Liver (tissue), 9 donors: ENCODE measurements around the gene NLGN3. TPM values are rescaled to one million over a fixed set of nuclear protein-coding genes. Genes with fewer than 3 reads are reported as not detected.

Experiments used
- DNase-seq: peaks from one replicate; pipeline ENCODE4 v3.0.0-alpha.2; 2017; ENCODE audit warnings: low spot score
- H3K27ac ChIP-seq, 2 donors: one replicate each; pipeline ENCODE4 v1.7.0; 2013; ENCODE audit warnings: inconsistent platforms in 2 of 2, low read length in 2 of 2, control low read depth in 1 of 2, low read depth in 1 of 2, mild to moderate bottlenecking in 1 of 2
- H3K27me3 ChIP-seq, 4 donors: one replicate each; pipeline versions ENCODE4 v1.6.1 to v1.7.0; 2013; ENCODE audit warnings: low read length in 3 of 4, inconsistent platforms in 1 of 4, mild to moderate bottlenecking in 1 of 4, moderate library complexity in 1 of 4; ENCODE audit not compliant: control insufficient read depth in 4 of 4, insufficient read depth in 4 of 4
- H3K36me3 ChIP-seq, 4 donors: one replicate each; pipeline versions ENCODE4 v1.6.1 to v1.7.0; 2013; ENCODE audit warnings: low read length in 3 of 4, mild to moderate bottlenecking in 3 of 4, low read depth in 1 of 4, moderate library complexity in 1 of 4; ENCODE audit not compliant: control insufficient read depth in 4 of 4, insufficient read depth in 3 of 4
- H3K4me1 ChIP-seq, 4 donors: one replicate each; pipeline versions ENCODE4 v1.6.1 to v1.7.0; 2013; ENCODE audit warnings: low read length in 3 of 4, mild to moderate bottlenecking in 3 of 4, moderate library complexity in 1 of 4; ENCODE audit not compliant: control insufficient read depth in 4 of 4, insufficient read depth in 4 of 4
- H3K4me3 ChIP-seq, 3 donors: one replicate each; pipeline versions ENCODE4 v1.6.1 to v1.7.0; 2013; ENCODE audit warnings: low read length in 3 of 3, control low read depth in 1 of 3, low read depth in 1 of 3, mild to moderate bottlenecking in 1 of 3
- H3K9ac ChIP-seq, 2 donors: one replicate each; pipeline ENCODE4 v1.7.0; 2013; ENCODE audit warnings: low read length in 2 of 2, mild to moderate bottlenecking in 2 of 2, moderate library complexity in 2 of 2, control low read depth in 1 of 2, low read depth in 1 of 2
- H3K9me3 ChIP-seq, 4 donors: one replicate each; pipeline versions ENCODE4 v1.6.1 to v1.7.0; 2013; ENCODE audit warnings: low read length in 3 of 4; ENCODE audit not compliant: control insufficient read depth in 4 of 4
- EGR1 ChIP-seq, 2 donors: IDR thresholded peaks; 2 replicates each; pipeline ENCODE4 v1.6.1; 2016 to 2018; ENCODE audit warnings: antibody characterized with exemption in 2 of 2, low read depth in 2 of 2
- FOXA1 ChIP-seq: IDR thresholded peaks from 2 replicates; pipeline ENCODE4 v1.6.1; 2016; ENCODE audit warnings: antibody characterized with exemption
- FOXA2 ChIP-seq: IDR thresholded peaks from 2 replicates; pipeline ENCODE4 v1.6.1; 2016; ENCODE audit warnings: antibody characterized with exemption
- GABPA ChIP-seq, 2 donors: IDR thresholded peaks in 1 of 2; conservative IDR thresholded peaks in 1 of 2; 2 replicates each; pipeline ENCODE4 v1.6.1; 2016; ENCODE audit warnings: antibody characterized with exemption in 2 of 2, mild to moderate bottlenecking in 1 of 2, moderate library complexity in 1 of 2
- HNF4A ChIP-seq, 2 donors: conservative IDR thresholded peaks; 2 replicates each; pipeline ENCODE4 v1.6.1; 2016; ENCODE audit warnings: antibody characterized with exemption in 2 of 2, mild to moderate bottlenecking in 2 of 2
- HNF4G ChIP-seq: IDR thresholded peaks from 2 replicates; pipeline ENCODE4 v1.6.1; 2016; ENCODE audit warnings: antibody characterized with exemption
- JUND ChIP-seq, 2 donors: IDR thresholded peaks; 2 replicates each; pipeline ENCODE4 v1.6.1; 2016; ENCODE audit warnings: antibody characterized with exemption in 2 of 2
- NR2F2 ChIP-seq: IDR thresholded peaks from 2 replicates; pipeline ENCODE4 v1.6.1; 2016; ENCODE audit warnings: antibody characterized with exemption
- RAD21 ChIP-seq, 2 donors: IDR thresholded peaks; 2 replicates each; pipeline ENCODE4 v1.6.1; 2016; ENCODE audit warnings: antibody characterized with exemption in 2 of 2, mild to moderate bottlenecking in 2 of 2
- RXRA ChIP-seq, 2 donors: IDR thresholded peaks; 2 replicates each; pipeline ENCODE4 v1.6.1; 2017 to 2018; ENCODE audit warnings: antibody characterized with exemption in 2 of 2, mild to moderate bottlenecking in 1 of 2
- SP1 ChIP-seq: IDR thresholded peaks from 2 replicates; pipeline ENCODE4 v1.6.1; 2018; ENCODE audit warnings: antibody characterized with exemption, mild to moderate bottlenecking
- TAF1 ChIP-seq: conservative IDR thresholded peaks from 2 replicates; pipeline ENCODE4 v1.6.1; 2016; ENCODE audit warnings: antibody characterized with exemption, mild to moderate bottlenecking
- YY1 ChIP-seq: IDR thresholded peaks from 2 replicates; pipeline ENCODE4 v1.6.1; 2016; ENCODE audit warnings: antibody characterized with exemption, mild to moderate bottlenecking
- WGBS: extraction: QIAGEN DNeasy Blood & Tissue Kit; methylation state at CpG from one replicate; pipeline ENCODE4 v1.1.7; 2013; 5-methylcytosine and 5-hydroxymethylcytosine counted together
- polyA plus RNA-seq, 2 donors: library from polyadenylated mRNA; stranded (reverse) in 1 of 2; unstranded in 1 of 2; fragments of 200-250 nt in 1 of 2; fragments of >200 nt in 1 of 2; fragmentation: Nextera tagmentation in 1 of 2; extraction: Ambion mirVana in 1 of 2; gene quantifications; one replicate each; pipeline versions ENCODE4 v1.2.1 to v1.2.3, GENCODE V29; 2013 to 2015
- total RNA-seq, 2 donors: library from RNA; depleted of rRNA; stranded (reverse); fragments of >200 nt; gene quantifications; one replicate each; pipeline ENCODE4 v1.2.3, GENCODE V29; 2014
- TF ChIP-seq, protein P1 (sequence below): IDR thresholded peaks from 2 replicates; pipeline ENCODE4 v1.6.1; 2016; ENCODE audit warnings: antibody characterized with exemption
- TF ChIP-seq, protein P2 (sequence below): IDR thresholded peaks from 2 replicates; pipeline ENCODE4 v1.6.1; 2016; ENCODE audit warnings: antibody characterized with exemption, mild to moderate bottlenecking
- TF ChIP-seq, protein P3 (sequence below): fragments of 150-350 bp; IDR thresholded peaks from 2 replicates; pipeline ENCODE4 v1.5.1; 2017; ENCODE audit warnings: improper control_type of control experiment, low read depth, low read length; ENCODE audit not compliant: missing input control
- TF ChIP-seq, protein P4 (sequence below): IDR thresholded peaks from 2 replicates; pipeline ENCODE4 v1.6.1; 2016; ENCODE audit warnings: antibody characterized with exemption
- TF ChIP-seq, protein P5 (sequence below): IDR thresholded peaks from 2 replicates; pipeline ENCODE4 v1.6.1; 2016; ENCODE audit warnings: antibody characterized with exemption
- donor health status: healthy.
- donor health status: healthy.
- donor health status: healthy.
- donor health status: healthy.
- donor health status: healthy.

NLGN3 gene
- total and polyA plus RNA-seq, 4 donors: 0.11 to 0.23 (median 0.15) TPM

DNA sequence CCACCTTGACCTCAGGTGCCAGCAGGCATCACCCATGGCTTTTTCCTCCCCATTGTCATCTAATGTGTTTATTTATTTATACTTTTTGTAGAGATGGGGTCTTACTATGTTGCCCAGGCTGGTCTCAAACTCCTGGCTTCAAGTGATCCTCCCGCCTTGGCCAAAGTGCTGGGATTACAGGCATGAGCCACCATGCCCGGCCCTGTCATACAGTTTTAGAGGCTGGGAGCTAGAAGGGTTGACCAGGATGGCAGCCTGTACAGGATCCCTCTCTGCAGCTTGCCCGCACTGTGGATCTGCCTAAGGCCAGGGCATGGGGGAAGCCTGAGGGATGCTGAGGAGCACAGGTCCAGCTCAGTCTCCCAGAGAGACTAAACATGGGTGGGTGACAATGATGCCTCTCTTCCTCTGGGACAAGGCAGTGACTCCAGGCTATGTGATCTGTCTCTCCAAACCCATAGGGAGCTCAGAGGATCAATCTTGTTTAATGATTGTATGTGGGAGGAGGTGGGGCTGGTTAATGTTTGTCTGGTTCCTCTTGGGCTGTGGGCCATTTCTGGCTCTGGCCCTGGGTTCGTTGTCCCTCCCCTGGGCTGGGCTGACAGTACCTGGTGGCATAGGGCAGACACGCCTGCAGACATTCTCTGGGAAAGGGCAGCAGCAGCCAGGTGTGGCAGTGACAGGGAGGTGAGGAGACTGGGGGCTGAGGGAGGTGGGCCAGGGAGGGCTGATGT is 70.1 kb downstream of the NLGN3 start:
- Histone ChIP-seq H3K4me1 (peaks cover 4 to 53% (median 43%) of the 10 kb centered on the region in 4 donors), H3K9ac (peak overlapping the region; percentile 23 to 90), H3K4me3 (peak overlapping the region; percentile 69 to 99 (median 90)), H3K27ac (peak overlapping the region; percentile 63 to 70), H3K27me3 (no peaks in the 10 kb centered on the region), H3K36me3 (no peaks in the 10 kb centered on the region), H3K9me3 (no peaks in the 10 kb centered on the region)
- WGBS: 27% methylated on average over 5 of the region's 5 CpGs
- DNase-seq: peak; percentile 65
- TF ChIP-seq RAD21 (IDR thresholded peaks at IDR 0.05) (peak in 1 of 2 donors; percentile 60), RXRA (IDR thresholded peaks at IDR 0.05) (peak; percentile 76), NR2F2 (no peak), JUND (IDR thresholded peaks at IDR 0.05) (no peak), TAF1 (peak; percentile 94), GABPA (IDR thresholded peaks at IDR 0.05 in 1 of 2, conservative IDR thresholded peaks at IDR 0.05 in 1 of 2) (no peak), SP1 (peak; percentile 65), EGR1 (IDR thresholded peaks at IDR 0.05; ENCODE audit: low read depth in 2 of 2) (peak in 1 of 2 donors; percentile 38), YY1 (peak; percentile 56), HNF4A (conservative IDR thresholded peaks at IDR 0.05) (peak; percentile 60 to 68)
- TF ChIP-seq, protein P1, sequence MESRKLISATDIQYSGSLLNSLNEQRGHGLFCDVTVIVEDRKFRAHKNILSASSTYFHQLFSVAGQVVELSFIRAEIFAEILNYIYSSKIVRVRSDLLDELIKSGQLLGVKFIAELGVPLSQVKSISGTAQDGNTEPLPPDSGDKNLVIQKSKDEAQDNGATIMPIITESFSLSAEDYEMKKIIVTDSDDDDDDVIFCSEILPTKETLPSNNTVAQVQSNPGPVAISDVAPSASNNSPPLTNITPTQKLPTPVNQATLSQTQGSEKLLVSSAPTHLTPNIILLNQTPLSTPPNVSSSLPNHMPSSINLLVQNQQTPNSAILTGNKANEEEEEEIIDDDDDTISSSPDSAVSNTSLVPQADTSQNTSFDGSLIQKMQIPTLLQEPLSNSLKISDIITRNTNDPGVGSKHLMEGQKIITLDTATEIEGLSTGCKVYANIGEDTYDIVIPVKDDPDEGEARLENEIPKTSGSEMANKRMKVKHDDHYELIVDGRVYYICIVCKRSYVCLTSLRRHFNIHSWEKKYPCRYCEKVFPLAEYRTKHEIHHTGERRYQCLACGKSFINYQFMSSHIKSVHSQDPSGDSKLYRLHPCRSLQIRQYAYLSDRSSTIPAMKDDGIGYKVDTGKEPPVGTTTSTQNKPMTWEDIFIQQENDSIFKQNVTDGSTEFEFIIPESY: peak; percentile 19
- TF ChIP-seq, protein P2, sequence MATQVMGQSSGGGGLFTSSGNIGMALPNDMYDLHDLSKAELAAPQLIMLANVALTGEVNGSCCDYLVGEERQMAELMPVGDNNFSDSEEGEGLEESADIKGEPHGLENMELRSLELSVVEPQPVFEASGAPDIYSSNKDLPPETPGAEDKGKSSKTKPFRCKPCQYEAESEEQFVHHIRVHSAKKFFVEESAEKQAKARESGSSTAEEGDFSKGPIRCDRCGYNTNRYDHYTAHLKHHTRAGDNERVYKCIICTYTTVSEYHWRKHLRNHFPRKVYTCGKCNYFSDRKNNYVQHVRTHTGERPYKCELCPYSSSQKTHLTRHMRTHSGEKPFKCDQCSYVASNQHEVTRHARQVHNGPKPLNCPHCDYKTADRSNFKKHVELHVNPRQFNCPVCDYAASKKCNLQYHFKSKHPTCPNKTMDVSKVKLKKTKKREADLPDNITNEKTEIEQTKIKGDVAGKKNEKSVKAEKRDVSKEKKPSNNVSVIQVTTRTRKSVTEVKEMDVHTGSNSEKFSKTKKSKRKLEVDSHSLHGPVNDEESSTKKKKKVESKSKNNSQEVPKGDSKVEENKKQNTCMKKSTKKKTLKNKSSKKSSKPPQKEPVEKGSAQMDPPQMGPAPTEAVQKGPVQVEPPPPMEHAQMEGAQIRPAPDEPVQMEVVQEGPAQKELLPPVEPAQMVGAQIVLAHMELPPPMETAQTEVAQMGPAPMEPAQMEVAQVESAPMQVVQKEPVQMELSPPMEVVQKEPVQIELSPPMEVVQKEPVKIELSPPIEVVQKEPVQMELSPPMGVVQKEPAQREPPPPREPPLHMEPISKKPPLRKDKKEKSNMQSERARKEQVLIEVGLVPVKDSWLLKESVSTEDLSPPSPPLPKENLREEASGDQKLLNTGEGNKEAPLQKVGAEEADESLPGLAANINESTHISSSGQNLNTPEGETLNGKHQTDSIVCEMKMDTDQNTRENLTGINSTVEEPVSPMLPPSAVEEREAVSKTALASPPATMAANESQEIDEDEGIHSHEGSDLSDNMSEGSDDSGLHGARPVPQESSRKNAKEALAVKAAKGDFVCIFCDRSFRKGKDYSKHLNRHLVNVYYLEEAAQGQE: peak; percentile 80

DNA sequence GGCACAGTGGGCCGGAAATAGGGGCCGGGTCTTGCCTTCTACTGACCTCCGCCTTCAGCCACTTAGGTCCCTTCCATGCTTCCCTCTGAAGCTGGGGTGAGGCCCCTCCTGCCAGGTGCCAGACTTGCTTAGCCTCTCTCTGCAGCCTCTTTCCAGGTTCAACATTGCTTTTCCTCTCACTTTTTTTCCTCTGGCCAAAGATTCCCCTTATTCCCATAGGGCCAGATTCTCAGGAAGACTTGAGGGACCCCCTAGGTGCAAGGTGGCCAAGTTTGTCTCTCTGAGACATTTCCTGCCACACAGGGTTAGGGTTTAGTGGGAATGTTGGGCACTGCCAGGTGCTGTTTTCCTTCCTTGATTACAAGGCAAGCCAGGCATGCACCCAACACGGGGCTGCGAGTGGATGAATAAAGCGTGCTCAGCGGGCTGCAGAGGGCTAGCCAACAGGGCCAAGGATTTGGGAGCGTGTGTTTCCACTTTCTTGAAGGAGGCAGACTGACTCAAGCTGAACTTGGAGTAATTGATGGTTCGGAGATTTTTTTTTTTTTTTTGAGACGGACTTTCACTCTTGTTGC is 70.8 kb downstream of the NLGN3 start:
- Histone ChIP-seq H3K4me1 (peaks cover 4 to 55% (median 44%) of the 10 kb centered on the region in 4 donors), H3K9me3 (no peaks in the 10 kb centered on the region), H3K9ac (peak overlapping the region; percentile 23 to 90), H3K4me3 (peak overlapping the region; percentile 69 to 99 (median 90)), H3K27me3 (no peaks in the 10 kb centered on the region), H3K27ac (peak overlapping the region; percentile 63 to 70), H3K36me3 (no peaks in the 10 kb centered on the region)
- WGBS: 32% methylated on average over 10 of the region's 10 CpGs
- TF ChIP-seq, protein P3, sequence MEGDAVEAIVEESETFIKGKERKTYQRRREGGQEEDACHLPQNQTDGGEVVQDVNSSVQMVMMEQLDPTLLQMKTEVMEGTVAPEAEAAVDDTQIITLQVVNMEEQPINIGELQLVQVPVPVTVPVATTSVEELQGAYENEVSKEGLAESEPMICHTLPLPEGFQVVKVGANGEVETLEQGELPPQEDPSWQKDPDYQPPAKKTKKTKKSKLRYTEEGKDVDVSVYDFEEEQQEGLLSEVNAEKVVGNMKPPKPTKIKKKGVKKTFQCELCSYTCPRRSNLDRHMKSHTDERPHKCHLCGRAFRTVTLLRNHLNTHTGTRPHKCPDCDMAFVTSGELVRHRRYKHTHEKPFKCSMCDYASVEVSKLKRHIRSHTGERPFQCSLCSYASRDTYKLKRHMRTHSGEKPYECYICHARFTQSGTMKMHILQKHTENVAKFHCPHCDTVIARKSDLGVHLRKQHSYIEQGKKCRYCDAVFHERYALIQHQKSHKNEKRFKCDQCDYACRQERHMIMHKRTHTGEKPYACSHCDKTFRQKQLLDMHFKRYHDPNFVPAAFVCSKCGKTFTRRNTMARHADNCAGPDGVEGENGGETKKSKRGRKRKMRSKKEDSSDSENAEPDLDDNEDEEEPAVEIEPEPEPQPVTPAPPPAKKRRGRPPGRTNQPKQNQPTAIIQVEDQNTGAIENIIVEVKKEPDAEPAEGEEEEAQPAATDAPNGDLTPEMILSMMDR: no peak
- TF ChIP-seq JUND (IDR thresholded peaks at IDR 0.05): no peak
- TF ChIP-seq RAD21 (IDR thresholded peaks at IDR 0.05): no peak
- no peak for TF ChIP-seq RXRA (IDR thresholded peaks at IDR 0.05)
- TF ChIP-seq EGR1 (IDR thresholded peaks at IDR 0.05; ENCODE audit: low read depth in 2 of 2): no peak
- no peak for TF ChIP-seq TAF1
- no peak for TF ChIP-seq FOXA1
- TF ChIP-seq FOXA2: no peak
- no peak for TF ChIP-seq NR2F2
- no peak for TF ChIP-seq HNF4G
- TF ChIP-seq, protein P2: no peak
- TF ChIP-seq SP1: no peak
- TF ChIP-seq, protein P4, sequence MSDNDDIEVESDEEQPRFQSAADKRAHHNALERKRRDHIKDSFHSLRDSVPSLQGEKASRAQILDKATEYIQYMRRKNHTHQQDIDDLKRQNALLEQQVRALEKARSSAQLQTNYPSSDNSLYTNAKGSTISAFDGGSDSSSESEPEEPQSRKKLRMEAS: no peak
- no peak for TF ChIP-seq GABPA (IDR thresholded peaks at IDR 0.05 in 1 of 2, conservative IDR thresholded peaks at IDR 0.05 in 1 of 2)
- TF ChIP-seq, protein P5, sequence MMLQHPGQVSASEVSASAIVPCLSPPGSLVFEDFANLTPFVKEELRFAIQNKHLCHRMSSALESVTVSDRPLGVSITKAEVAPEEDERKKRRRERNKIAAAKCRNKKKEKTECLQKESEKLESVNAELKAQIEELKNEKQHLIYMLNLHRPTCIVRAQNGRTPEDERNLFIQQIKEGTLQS: no peak
- DNase-seq: no peak
